ENCODE results near the gene KRT38. TPM values are rescaled to one million over a fixed set of nuclear protein-coding genes. Genes with fewer than 3 reads are reported as not detected.

The KRT38 gene
- total and polyA plus RNA-seq, 2 of the 8 experiments (the other 6 are each of a cell fraction or from before 2014, with no cell fraction given) = not detected

- no peak for TF ChIP-seq RXRA (IDR thresholded peaks at IDR 0.05; ENCODE audit: insufficient read depth, low read depth, low read length)
- TF ChIP-seq CHD2 (IDR thresholded peaks at IDR 0.05; ENCODE audit: low read length) = no peak
- TF ChIP-seq HDAC2 (IDR thresholded peaks at IDR 0.05; ENCODE audit: borderline replicate concordance in 1 of 2, low read depth in 2 of 2, low read length in 2 of 2) = no peak
- TF ChIP-seq MAFK (IDR thresholded peaks at IDR 0.05; ENCODE audit: low read depth, low read length) = no peak
- TF ChIP-seq CHD1 (IDR thresholded peaks at IDR 0.05; ENCODE audit: low read depth, low read length) = no peak
These were observed 22.5 kb downstream of the KRT38 start (continued) for GRCh38 chr17:41418116-41418860.

Measured in H1 (cell line).